Astrocyte (in vitro differentiated cells and primary cell): ENCODE measurements around the gene PTK7.

Source experiments
- EZH2 ChIP-seq: IDR thresholded peaks from 2 replicates; pipeline ENCODE4 v1.6.1; 2012; ENCODE audit warnings: mild to moderate bottlenecking, low read length, inconsistent platforms; ENCODE audit not compliant: insufficient read depth
- TF ChIP-seq, protein P1 (sequence below): IDR thresholded peaks from 2 replicates; pipeline ENCODE4 v1.5.1; 2011; ENCODE audit warnings: low read depth, mild to moderate bottlenecking, inconsistent platforms, low read length, moderate library complexity; ENCODE audit not compliant: insufficient read depth

DNA sequence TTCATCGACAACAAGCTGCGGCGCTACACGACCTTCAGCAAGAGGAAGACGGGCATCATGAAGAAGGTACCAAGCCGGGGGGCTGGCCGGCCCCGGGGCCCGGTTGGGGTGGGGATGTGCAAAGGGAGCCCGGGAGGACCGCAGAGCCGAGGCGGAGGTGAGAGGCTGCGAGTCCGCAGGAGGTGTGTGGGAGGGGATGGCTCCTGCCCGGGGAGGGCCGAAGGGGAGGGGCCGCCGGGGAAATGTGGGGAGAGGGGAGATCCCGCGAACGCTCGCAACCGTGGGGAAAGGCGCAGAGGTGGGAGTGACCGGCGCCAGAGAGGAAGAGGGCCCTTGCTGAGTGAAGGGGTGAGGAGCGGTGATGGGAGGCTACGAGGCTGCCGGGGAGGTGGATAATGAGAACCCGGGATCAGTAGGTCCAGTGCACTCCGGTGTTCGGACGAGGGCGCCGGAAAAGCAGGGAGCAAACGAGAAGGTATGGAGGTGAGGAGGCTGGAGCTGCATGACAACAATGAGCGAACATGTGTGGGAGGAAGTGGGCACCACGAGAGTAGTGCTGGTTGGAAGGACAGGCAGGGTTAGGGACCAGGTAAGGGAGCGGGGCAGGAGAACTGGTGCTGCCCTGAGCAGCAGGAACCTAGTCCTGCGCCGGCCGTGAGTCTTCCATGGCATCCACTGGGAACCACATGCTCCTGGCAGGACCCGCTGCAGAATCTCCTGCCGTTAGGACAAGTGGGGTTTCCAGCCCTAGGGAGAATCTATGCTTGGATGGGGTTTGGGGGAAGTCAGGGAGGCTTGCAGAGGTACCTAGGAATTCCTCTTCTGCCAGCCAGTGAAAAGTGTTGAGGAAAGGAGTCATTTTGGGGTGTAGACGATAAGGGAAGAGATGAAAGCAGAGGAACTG, 96.2 kb downstream of the PTK7 start:
- no peak for TF ChIP-seq EZH2
- TF ChIP-seq, protein P1, sequence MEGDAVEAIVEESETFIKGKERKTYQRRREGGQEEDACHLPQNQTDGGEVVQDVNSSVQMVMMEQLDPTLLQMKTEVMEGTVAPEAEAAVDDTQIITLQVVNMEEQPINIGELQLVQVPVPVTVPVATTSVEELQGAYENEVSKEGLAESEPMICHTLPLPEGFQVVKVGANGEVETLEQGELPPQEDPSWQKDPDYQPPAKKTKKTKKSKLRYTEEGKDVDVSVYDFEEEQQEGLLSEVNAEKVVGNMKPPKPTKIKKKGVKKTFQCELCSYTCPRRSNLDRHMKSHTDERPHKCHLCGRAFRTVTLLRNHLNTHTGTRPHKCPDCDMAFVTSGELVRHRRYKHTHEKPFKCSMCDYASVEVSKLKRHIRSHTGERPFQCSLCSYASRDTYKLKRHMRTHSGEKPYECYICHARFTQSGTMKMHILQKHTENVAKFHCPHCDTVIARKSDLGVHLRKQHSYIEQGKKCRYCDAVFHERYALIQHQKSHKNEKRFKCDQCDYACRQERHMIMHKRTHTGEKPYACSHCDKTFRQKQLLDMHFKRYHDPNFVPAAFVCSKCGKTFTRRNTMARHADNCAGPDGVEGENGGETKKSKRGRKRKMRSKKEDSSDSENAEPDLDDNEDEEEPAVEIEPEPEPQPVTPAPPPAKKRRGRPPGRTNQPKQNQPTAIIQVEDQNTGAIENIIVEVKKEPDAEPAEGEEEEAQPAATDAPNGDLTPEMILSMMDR = no peak
